HG03103 (cell line): ENCODE measurements around the gene KRT7.
"Not testable (repeated sequence)": the region's sequence is repeated elsewhere in the genome, so short reads cannot be mapped to it uniquely, and the experiment has no call there.

Source experiments
- ATAC-seq: cut with Tn5 transposase; IDR thresholded peaks from one replicate; pipeline ENCODE4 v1.9.1; 2021; ENCODE audit warnings: low read depth; ENCODE audit not compliant: unreplicated experiment

KRT7 gene

GRCh38 chr12:52253391-52254179, 20.5 kb downstream of the KRT7 start:
- ATAC-seq, result no peak

- no peak for ATAC-seq
These were observed 21.3 kb downstream of the KRT7 start for GRCh38 chr12:52254180-52254964.

- no peak for ATAC-seq
These were observed 22.1 kb downstream of the KRT7 start for GRCh38 chr12:52254965-52255751.

- no peak for ATAC-seq
These were observed 23.0 kb downstream of the KRT7 start for GRCh38 chr12:52255926-52256583.

GRCh38 chr12:52256584-52256935, 23.5 kb downstream of the KRT7 start:
- ATAC-seq, result no peak

- ATAC-seq, result no peak
These were observed 24.1 kb downstream of the KRT7 start for GRCh38 chr12:52257074-52257551.

GRCh38 chr12:52257922-52258321, 24.9 kb downstream of the KRT7 start:
- ATAC-seq, result not testable (repeated sequence)

GRCh38 chr12:52258335-52258901, 25.4 kb downstream of the KRT7 start:
- no peak for ATAC-seq

GRCh38 chr12:52259657-52260243, 26.7 kb downstream of the KRT7 start:
- no peak for ATAC-seq

GRCh38 chr12:52260361-52261207, 27.5 kb downstream of the KRT7 start:
- ATAC-seq, result no peak

GRCh38 chr12:52261208-52261484, 28.1 kb downstream of the KRT7 start:
- ATAC-seq, result no peak

- ATAC-seq, result no peak
These were observed 29.2 kb downstream of the KRT7 start for GRCh38 chr12:52262286-52262685.

GRCh38 chr12:52263761-52264434, 30.9 kb downstream of the KRT7 start:
- no peak for ATAC-seq

- ATAC-seq, result no peak
These were observed 31.4 kb downstream of the KRT7 start for GRCh38 chr12:52264435-52264825.

- ATAC-seq, result no peak
These were observed 33.5 kb downstream of the KRT7 start for GRCh38 chr12:52266514-52266913.

GRCh38 chr12:52267266-52267665, 34.2 kb downstream of the KRT7 start:
- ATAC-seq, result no peak

- ATAC-seq, result no peak
These were observed 34.7 kb downstream of the KRT7 start for GRCh38 chr12:52267699-52268098.

- ATAC-seq, result no peak
These were observed 35.2 kb downstream of the KRT7 start for GRCh38 chr12:52268212-52268611.
